Ovary (tissue), 9 donors: Measurements from ENCODE around the gene BPI. TPM values are rescaled to one million over a fixed set of nuclear protein-coding genes. Genes with fewer than 3 reads are reported as not detected.

Experiments
- DNase-seq, 5 donors: peaks; one replicate each; pipeline ENCODE4 v3.0.0-alpha.2; 2019 to 2020
- H3K27ac ChIP-seq, 2 donors: fragments of 200-600 bp; one replicate each; pipeline versions ENCODE4 v1.5.1 to v1.8.0; 2019 to 2022
- H3K27me3 ChIP-seq: fragments of 200-600 bp; one replicate; pipeline ENCODE4 v1.8.0; 2022
- H3K36me3 ChIP-seq: fragments of 200-600 bp; sonication (generic); one replicate; pipeline ENCODE4 v1.5.1; 2019
- H3K4me1 ChIP-seq: one replicate; pipeline ENCODE4 v1.8.1; 2013; ENCODE audit warnings: mild to moderate bottlenecking, moderate library complexity; ENCODE audit not compliant: insufficient read depth
- H3K4me3 ChIP-seq: fragments of 200-600 bp; sonication (generic); one replicate; pipeline ENCODE4 v1.5.1; 2017
- H3K9me3 ChIP-seq, 2 donors: fragments of 200-600 bp in 1 of 2; sonication (generic) in 1 of 2; one replicate each; pipeline versions ENCODE4 v1.5.1 to v1.8.1; 2013 to 2019; ENCODE audit warnings: mild to moderate bottlenecking in 1 of 2, moderate library complexity in 1 of 2
- CTCF ChIP-seq, 3 donors: fragments of 450-650 bp in 2 of 3; fragments of 200-600 bp in 1 of 3; IDR thresholded peaks; one replicate each; pipeline versions ENCODE4 v1.5.1 to v1.8.0; 2016 to 2022; ENCODE audit warnings: antibody characterized with exemption in 3 of 3, mild to moderate bottlenecking in 1 of 3
- EP300 ChIP-seq: sonication (generic); formaldehyde crosslinking; IDR thresholded peaks from one replicate; pipeline ENCODE4 v1.6.1; 2017; ENCODE audit warnings: antibody characterized with exemption
- POLR2A ChIP-seq: fragments of 450-650 bp; IDR thresholded peaks from one replicate; pipeline ENCODE4 v1.6.1; 2017; ENCODE audit warnings: antibody characterized with exemption, mild to moderate bottlenecking, moderate library complexity
- WGBS, 3 donors: extraction: QIAGEN DNeasy Blood & Tissue Kit in 1 of 3; methylation state at CpG; one replicate each; pipeline versions ENCODE4 v1.1.5 to v1.1.7; 2013 to 2017; 5-methylcytosine and 5-hydroxymethylcytosine counted together
- intact Hi-C, 4 donors: fragments of 100-400 bp; cut with DNase I; formaldehyde crosslinking; loops; one replicate each; pipeline versions ENCODE4 v1.11.0 to v1.15.1; 2022 to 2023
- polyA plus RNA-seq, 2 donors: library from polyadenylated mRNA; stranded (reverse); fragments of 200-250 nt in 1 of 2; fragments of 350-450 nt in 1 of 2; fragmentation: Illumina TruSeq in 1 of 2; extraction: RNeasy Lipid Tissue Mini Kit (QIAGEN cat#74804) in 1 of 2; gene quantifications; one replicate each; pipeline ENCODE4 v1.2.3, GENCODE V29; 2013 to 2014
- total RNA-seq, 7 donors: library from RNA; depleted of rRNA in 2 of 7; stranded (reverse); fragments of >200 nt in 2 of 7; fragmentation: NEBNext Ultra II Directional in 3 of 7; extraction: Animal tissue kit (Norgen Biotek cat#: 25700) in 3 of 7; gene quantifications; one replicate each; pipeline versions ENCODE4 v1.1.0 to v1.2.4, GENCODE V29; 2016 to 2023
- donor health status: DM: no; HTN: no; CAD: no; lungs with moderate emphysema.
- donor health status: DM: no; HTN: no; CAD: no.
- donor health status: Bipolar disorder and iron deficiency.
- donor health status: DM: yes; HTN: yes; CAD: no.
- donor health status: DM: no; HTN: no; CAD: no.
- donor health status: DM: yes; HTN: yes; CAD: no.

The BPI gene
- total and polyA plus RNA-seq, 9 donors, result 0.43 to 2.9 (median 1.1) TPM; not detected in 1

- Histone ChIP-seq H3K36me3 (no peaks in the 10 kb centered on the region), H3K27ac (no peak overlapping the region), H3K4me1 (no peaks in the 10 kb centered on the region), H3K4me3 (no peak overlapping the region), H3K27me3 (no peaks in the 10 kb centered on the region), H3K9me3 (no peaks in the 10 kb centered on the region)
- no peak for DNase-seq
- intact Hi-C loops, result loop anchor here in 3 of 4 donors (5.0 to 10.0 kb wide), 5 partner anchors 84 to 254 kb away; no protein-coding TSS in a partner anchor
- TF ChIP-seq POLR2A, result no peak
- TF ChIP-seq CTCF (IDR thresholded peaks at IDR 0.05), result no peak
- TF ChIP-seq EP300, result no peak
- 90 to 95% (median 91%) methylated on average over 4 of the region's 4 CpGs for WGBS, 3 donors
These were observed 12.4 kb downstream of the BPI start for GRCh38 chr20:38316341-38316740.

GRCh38 chr20:38317422-38317821, 13.5 kb downstream of the BPI start:
- no peaks in the 10 kb centered on the region for H3K27me3 ChIP-seq
- H3K36me3 ChIP-seq, result no peaks in the 10 kb centered on the region
- H3K27ac ChIP-seq, result no peak overlapping the region
- TF ChIP-seq CTCF (IDR thresholded peaks at IDR 0.05) (no peak), EP300 (no peak), POLR2A (no peak)
- H3K4me3 ChIP-seq, result no peak overlapping the region
- H3K9me3 ChIP-seq, result no peaks in the 10 kb centered on the region
- WGBS, 3 donors, result 83 to 87% (median 84%) methylated on average over 3 of the region's 3 CpGs
- H3K4me1 ChIP-seq, result no peaks in the 10 kb centered on the region
- DNase-seq, result no peak
- intact Hi-C loops, result loop anchor here in 3 of 4 donors (5.0 to 10.0 kb wide), 5 partner anchors 85 to 255 kb away; no protein-coding TSS in a partner anchor

- Histone ChIP-seq H3K9me3 (no peaks in the 10 kb centered on the region), H3K27me3 (no peaks in the 10 kb centered on the region), H3K27ac (no peak overlapping the region), H3K4me1 (no peaks in the 10 kb centered on the region), H3K36me3 (no peaks in the 10 kb centered on the region), H3K4me3 (no peak overlapping the region)
- DNase-seq, result no peak
- intact Hi-C loops, result loop anchor here in 2 of 4 donors (5.0 kb wide), 3 partner anchors 93 to 263 kb away; partner anchors contain the start of gene TGM2 (in 1 of the 2)
- no peak for TF ChIP-seq CTCF (IDR thresholded peaks at IDR 0.05)
- TF ChIP-seq EP300, result no peak
- TF ChIP-seq POLR2A, result no peak
- 53 to 58% (median 55%) methylated on average over 6 of the region's 6 CpGs for WGBS, 3 donors
These were observed 16.3 kb downstream of the BPI start for GRCh38 chr20:38320221-38320620.

- Histone ChIP-seq H3K9me3 (no peaks in the 10 kb centered on the region), H3K27ac (no peak overlapping the region), H3K36me3 (no peaks in the 10 kb centered on the region), H3K27me3 (no peaks in the 10 kb centered on the region), H3K4me1 (no peaks in the 10 kb centered on the region), H3K4me3 (no peak overlapping the region)
- no peak for TF ChIP-seq POLR2A
- TF ChIP-seq CTCF (IDR thresholded peaks at IDR 0.05), result peak; percentile 30 to 75 (median 70)
- no peak for TF ChIP-seq EP300
- DNase-seq, result peak; percentile 41 to 70 (median 56)
- intact Hi-C loops, result loop anchor here in 2 of 4 donors (5.0 kb wide), 3 partner anchors 95 to 265 kb away; partner anchors contain the start of gene TGM2 (in 1 of the 2)
- WGBS, 3 donors, result 1 to 3% (median 2%) methylated on average over 5 of the region's 5 CpGs
These were observed 18.1 kb downstream of the BPI start for GRCh38 chr20:38321959-38322598.
